Large intestine (tissue), 3 donors: ENCODE data around the gene HLA-E. TPM values are rescaled to one million over a fixed set of nuclear protein-coding genes. Genes with fewer than 3 reads are reported as not detected.
"Not testable (repeated sequence)": the region's sequence is repeated elsewhere in the genome, so short reads cannot be mapped to it uniquely, and the experiment has no call there.

Source experiments
- DNase-seq, 2 donors: peaks; one replicate each; pipeline versions ENCODE4 v3.0.0 to v3.0.0-alpha.2; 2013
- H3K27ac ChIP-seq: one replicate; pipeline ENCODE4 v1.5.1; 2013; ENCODE audit warnings: low read length
- H3K27me3 ChIP-seq: 2 replicates; pipeline ENCODE4 v1.6.1; 2013; ENCODE audit warnings: low read length; ENCODE audit not compliant: control insufficient read depth, insufficient read depth
- H3K36me3 ChIP-seq: 2 replicates; pipeline ENCODE4 v1.6.1; 2013; ENCODE audit warnings: low read length; ENCODE audit not compliant: control insufficient read depth, insufficient read depth
- H3K4me1 ChIP-seq: one replicate; pipeline ENCODE4 v1.6.1; 2013; ENCODE audit warnings: low read length; ENCODE audit not compliant: control insufficient read depth, insufficient read depth
- H3K4me3 ChIP-seq: one replicate; pipeline ENCODE4 v1.5.1; 2013; ENCODE audit warnings: low read length
- H3K9me3 ChIP-seq: one replicate; pipeline ENCODE4 v1.6.1; 2013; ENCODE audit warnings: mild to moderate bottlenecking, low read depth, low read length, moderate library complexity; ENCODE audit not compliant: control insufficient read depth
- whole genome bisulfite sequencing: methylation state at CpG from one replicate; pipeline ENCODE4 v1.1.5; 2013; ENCODE audit warnings: low lambda C conversion rate; ENCODE audit not compliant: insufficient coverage; 5-methylcytosine and 5-hydroxymethylcytosine counted together
- polyA plus RNA-seq: library from polyadenylated mRNA; unstranded; fragments of 120-200 nt; gene quantifications from one replicate; pipeline ENCODE4 v1.2.1, GENCODE V29; 2013

HLA-E gene
- polyA plus RNA-seq, 1 donor, result 170 TPM

- no CpG with 5 or more reads among the region's 16 CpGs for WGBS
These were observed 3.0 kb downstream of the HLA-E start for GRCh38 chr6:30491991-30492952.

GRCh38 chr6:30493643-30494250 lies 4.4 kb downstream of the HLA-E start:
- 100% methylated on average over 1 of the region's 8 CpGs for WGBS
- no peak for DNase-seq
- Histone ChIP-seq H3K27ac (no peak overlapping the region), H3K4me1 (peaks cover 9% of the 10 kb centered on the region), H3K4me3 (no peak overlapping the region), H3K9me3 (peaks cover under 1% of the 10 kb centered on the region), H3K27me3 (peaks cover 3% of the 10 kb centered on the region), H3K36me3 (peaks cover 32% of the 10 kb centered on the region)

More at GRCh38 chr6:30491991-30492952, 3.0 kb downstream of the HLA-E start:
- Histone ChIP-seq H3K4me1 (peaks cover 9% of the 10 kb centered on the region), H3K36me3 (peaks cover 32% of the 10 kb centered on the region), H3K27ac (no peak overlapping the region), H3K27me3 (peaks cover 10% of the 10 kb centered on the region), H3K9me3 (no peaks in the 10 kb centered on the region), H3K4me3 (no peak overlapping the region)
- DNase-seq, result no peak

GRCh38 chr6:30494291-30494861 lies 5.1 kb downstream of the HLA-E start:
- Histone ChIP-seq H3K9me3 (peaks cover 3% of the 10 kb centered on the region), H3K4me1 (peaks cover 9% of the 10 kb centered on the region), H3K36me3 (peaks cover 32% of the 10 kb centered on the region), H3K4me3 (no peak overlapping the region), H3K27ac (no peak overlapping the region), H3K27me3 (peaks cover 3% of the 10 kb centered on the region)
- DNase-seq, result no peak
- no CpG with 5 or more reads among the region's 8 CpGs for WGBS

- 80% methylated on average over 1 of the region's 4 CpGs for WGBS
- not testable (repeated sequence) for DNase-seq, H3K4me3 ChIP-seq, H3K4me1 ChIP-seq, H3K9me3 ChIP-seq, H3K27me3 ChIP-seq, H3K27ac ChIP-seq
- H3K36me3 ChIP-seq, result peaks cover 32% of the 10 kb centered on the region
These were observed 5.8 kb downstream of the HLA-E start for GRCh38 chr6:30495060-30495459.

GRCh38 chr6:30495993-30496392 lies 6.7 kb downstream of the HLA-E start:
- Histone ChIP-seq H3K9me3 (peaks cover 3% of the 10 kb centered on the region), H3K27me3 (peaks cover 8% of the 10 kb centered on the region), H3K4me3 (no peak overlapping the region), H3K27ac (no peak overlapping the region), H3K36me3 (peaks cover 24% of the 10 kb centered on the region), H3K4me1 (peaks cover under 1% of the 10 kb centered on the region)
- no CpG with 5 or more reads among the region's 4 CpGs for WGBS
- no peak for DNase-seq

GRCh38 chr6:30497261-30497599 lies 7.9 kb downstream of the HLA-E start:
- not testable (repeated sequence) for H3K27me3 ChIP-seq, H3K4me3 ChIP-seq, H3K9me3 ChIP-seq, DNase-seq, H3K4me1 ChIP-seq, H3K27ac ChIP-seq
- peaks cover 12% of the 10 kb centered on the region for H3K36me3 ChIP-seq
- WGBS, result 100% methylated on average over 4 of the region's 5 CpGs

GRCh38 chr6:30497714-30498113 lies 8.4 kb downstream of the HLA-E start:
- peaks cover 3% of the 10 kb centered on the region for H3K9me3 ChIP-seq
- no peaks in the 10 kb centered on the region for H3K4me1 ChIP-seq
- H3K27me3 ChIP-seq, result peaks cover 8% of the 10 kb centered on the region
- H3K36me3 ChIP-seq, result peaks cover 7% of the 10 kb centered on the region
- H3K4me3 ChIP-seq, result no peak overlapping the region
- DNase-seq, result no peak
- no peak overlapping the region for H3K27ac ChIP-seq
- no CpG with 5 or more reads among the region's 3 CpGs for WGBS

GRCh38 chr6:30498705-30499104 lies 9.4 kb downstream of the HLA-E start:
- not testable (repeated sequence) for H3K36me3 ChIP-seq, H3K9me3 ChIP-seq, H3K27me3 ChIP-seq, H3K4me1 ChIP-seq, H3K4me3 ChIP-seq, DNase-seq, H3K27ac ChIP-seq
- WGBS, result no CpG with 5 or more reads among the region's 37 CpGs

GRCh38 chr6:30500421-30501355 lies 11.4 kb downstream of the HLA-E start:
- no peak overlapping the region for H3K27ac ChIP-seq
- no peak for DNase-seq
- H3K4me1 ChIP-seq, result no peaks in the 10 kb centered on the region
- WGBS, result 78% methylated on average over 1 of the region's 10 CpGs
- H3K27me3 ChIP-seq, result peaks cover 8% of the 10 kb centered on the region
- no peaks in the 10 kb centered on the region for H3K36me3 ChIP-seq
- peaks cover 3% of the 10 kb centered on the region for H3K9me3 ChIP-seq
- no peak overlapping the region for H3K4me3 ChIP-seq
